Lung (tissue), 12 donors: ENCODE measurements around the gene NCSTN. TPM values are rescaled to one million over a fixed set of nuclear protein-coding genes. Genes with fewer than 3 reads are reported as not detected.

Experiments used
- ATAC-seq: fragments of 200-7000 bp; cut with Tn5 transposase; one replicate; pipeline ENCODE4 v1.9.1; 2020; ENCODE audit warnings: moderate number of reproducible peaks; ENCODE audit not compliant: insufficient read depth, low FRiP score
- DNase-seq, 3 donors: peaks; one replicate each; pipeline ENCODE4 v3.0.0-alpha.2; 2013 to 2017
- H3K27ac ChIP-seq, 2 donors: one replicate each; pipeline ENCODE4 v1.5.1; 2013; ENCODE audit warnings: mild to moderate bottlenecking in 2 of 2, moderate library complexity in 2 of 2, control low read depth in 1 of 2, inconsistent platforms in 1 of 2, low read depth in 1 of 2, low read length in 1 of 2
- H3K27me3 ChIP-seq, 3 donors: one replicate each; pipeline ENCODE4 v1.5.1; 2013; ENCODE audit warnings: low read length in 2 of 3; ENCODE audit not compliant: control insufficient read depth in 3 of 3, insufficient read depth in 3 of 3
- H3K36me3 ChIP-seq, 4 donors: one replicate each; pipeline ENCODE4 v1.5.1; 2013; ENCODE audit warnings: low read length in 4 of 4, mild to moderate bottlenecking in 1 of 4, moderate library complexity in 1 of 4; ENCODE audit not compliant: control insufficient read depth in 4 of 4, insufficient read depth in 4 of 4
- H3K4me1 ChIP-seq, 5 donors: one replicate each; pipeline ENCODE4 v1.5.1; 2013; ENCODE audit warnings: low read length in 5 of 5, mild to moderate bottlenecking in 2 of 5, moderate library complexity in 1 of 5; ENCODE audit not compliant: control insufficient read depth in 5 of 5, insufficient read depth in 5 of 5
- H3K4me3 ChIP-seq: one replicate; pipeline ENCODE4 v1.5.1; 2013; ENCODE audit warnings: mild to moderate bottlenecking, control low read depth, moderate library complexity
- H3K9ac ChIP-seq, 2 donors: one replicate each; pipeline ENCODE4 v1.5.1; 2013; ENCODE audit warnings: low read length in 2 of 2, control low read depth in 1 of 2; ENCODE audit not compliant: insufficient read depth in 1 of 2
- H3K9me3 ChIP-seq, 4 donors: one replicate each; pipeline ENCODE4 v1.5.1; 2013; ENCODE audit warnings: low read length in 3 of 4, mild to moderate bottlenecking in 1 of 4, moderate library complexity in 1 of 4; ENCODE audit not compliant: control insufficient read depth in 4 of 4, insufficient read depth in 3 of 4
- WGBS, 2 donors: extraction: QIAGEN DNeasy Blood & Tissue Kit; methylation state at CpG; one replicate each; pipeline ENCODE4 v1.1.7; 2013; 5-methylcytosine and 5-hydroxymethylcytosine counted together
- polyA plus RNA-seq, 2 donors: library from polyadenylated mRNA; stranded (reverse); fragments of 200-250 nt; gene quantifications; one replicate each; pipeline ENCODE4 v1.2.1, GENCODE V29; 2013
- total RNA-seq, 2 donors: library from RNA; depleted of rRNA in 1 of 2; stranded (reverse); fragments of >200 nt in 1 of 2; gene quantifications; one replicate each; pipeline ENCODE4 v1.2.1, GENCODE V29; 2014 to 2021
- TF ChIP-seq, protein P1 (sequence below): IDR thresholded peaks from 2 replicates; pipeline ENCODE4 v1.5.1; 2012; ENCODE audit warnings: mild to moderate bottlenecking; ENCODE audit errors: control extremely low read depth, extremely low read depth
- donor health status: control.
- donor health status: control.
- donor health status: Bipolar disorder and iron deficiency.
- donor health status: healthy.
- donor health status: DM: yes; HTN: yes; CAD: no.

NCSTN gene
- total and polyA plus RNA-seq, 4 donors, result 46.5 to 85.9 (median 77.8) TPM

DNA sequence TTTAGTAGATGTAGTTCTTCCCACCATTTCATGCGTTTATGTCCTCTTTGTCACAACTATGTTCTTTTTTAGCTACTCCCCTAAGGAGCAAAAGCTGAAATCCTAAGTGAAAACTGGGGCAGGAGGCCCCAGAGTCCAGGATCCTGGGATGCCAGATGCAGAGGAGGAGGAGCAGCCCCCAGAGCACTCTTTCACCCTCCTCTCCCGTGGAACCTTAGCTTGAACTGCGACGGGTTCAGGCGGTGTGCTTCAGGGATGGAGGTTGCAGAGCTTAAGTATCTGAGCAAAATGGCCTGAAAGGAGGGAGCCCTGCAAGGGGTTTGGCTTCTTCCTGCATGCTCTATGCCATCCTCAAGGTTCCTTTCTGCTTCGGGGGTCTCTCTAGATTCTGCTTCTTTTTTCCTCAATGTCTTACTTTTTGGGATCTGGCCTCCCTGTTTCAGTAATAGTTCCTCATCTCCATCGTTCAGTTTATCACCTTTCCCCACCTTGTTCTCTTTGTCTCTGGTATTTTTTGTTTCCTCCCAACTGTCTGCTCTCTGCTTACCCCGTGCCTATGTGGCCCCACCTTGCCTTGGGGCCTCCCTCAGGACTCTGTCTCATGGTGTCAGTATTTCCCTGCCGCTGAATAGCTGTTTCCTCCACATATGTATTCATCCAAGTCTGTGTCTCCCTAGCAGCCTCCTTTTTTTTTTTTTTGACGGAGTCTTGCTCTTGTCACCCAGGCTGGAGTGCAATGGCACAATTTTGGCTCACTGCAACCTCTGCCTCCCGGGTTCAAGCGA is 21.0 kb downstream of the NCSTN start:
- TF ChIP-seq, protein P1, sequence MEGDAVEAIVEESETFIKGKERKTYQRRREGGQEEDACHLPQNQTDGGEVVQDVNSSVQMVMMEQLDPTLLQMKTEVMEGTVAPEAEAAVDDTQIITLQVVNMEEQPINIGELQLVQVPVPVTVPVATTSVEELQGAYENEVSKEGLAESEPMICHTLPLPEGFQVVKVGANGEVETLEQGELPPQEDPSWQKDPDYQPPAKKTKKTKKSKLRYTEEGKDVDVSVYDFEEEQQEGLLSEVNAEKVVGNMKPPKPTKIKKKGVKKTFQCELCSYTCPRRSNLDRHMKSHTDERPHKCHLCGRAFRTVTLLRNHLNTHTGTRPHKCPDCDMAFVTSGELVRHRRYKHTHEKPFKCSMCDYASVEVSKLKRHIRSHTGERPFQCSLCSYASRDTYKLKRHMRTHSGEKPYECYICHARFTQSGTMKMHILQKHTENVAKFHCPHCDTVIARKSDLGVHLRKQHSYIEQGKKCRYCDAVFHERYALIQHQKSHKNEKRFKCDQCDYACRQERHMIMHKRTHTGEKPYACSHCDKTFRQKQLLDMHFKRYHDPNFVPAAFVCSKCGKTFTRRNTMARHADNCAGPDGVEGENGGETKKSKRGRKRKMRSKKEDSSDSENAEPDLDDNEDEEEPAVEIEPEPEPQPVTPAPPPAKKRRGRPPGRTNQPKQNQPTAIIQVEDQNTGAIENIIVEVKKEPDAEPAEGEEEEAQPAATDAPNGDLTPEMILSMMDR, result no peak
- peaks cover 3 to 13% (median 7%) of the 10 kb centered on the region in 4 donors for H3K36me3 ChIP-seq
- H3K27ac ChIP-seq, result no peak overlapping the region
- 75 to 82% methylated on average over 12 of the region's 12 CpGs for WGBS, 2 donors
- H3K27me3 ChIP-seq, result peaks cover 0 to 3% (median 0%) of the 10 kb centered on the region in 3 donors
- no peaks in the 10 kb centered on the region for H3K9me3 ChIP-seq
- no peak for ATAC-seq
- no peak overlapping the region for H3K9ac ChIP-seq
- DNase-seq, result no peak
- no peak overlapping the region for H3K4me3 ChIP-seq
- H3K4me1 ChIP-seq, result peaks cover 0 to 1% (median 0%) of the 10 kb centered on the region in 5 donors

DNA sequence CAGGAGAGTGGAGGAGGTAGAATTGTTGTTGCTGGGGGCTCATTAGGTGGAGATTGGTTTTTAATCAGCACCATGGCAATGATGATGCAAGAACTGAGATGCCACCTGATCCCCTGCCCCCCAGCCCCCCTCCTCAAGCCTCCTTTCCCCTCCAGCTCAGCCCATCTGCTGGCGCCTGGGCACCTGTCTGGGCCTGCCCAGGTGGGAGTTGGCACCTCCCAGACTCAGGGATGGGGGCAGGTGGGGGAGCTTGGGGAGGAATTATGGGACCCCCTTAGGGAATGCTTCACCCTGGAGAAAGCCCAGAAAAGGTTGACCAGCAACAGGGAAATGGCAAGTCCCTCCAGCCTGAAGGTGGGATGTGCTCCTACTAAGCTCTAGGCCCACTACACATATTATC is 22.1 kb downstream of the NCSTN start:
- Histone ChIP-seq H3K9me3 (no peaks in the 10 kb centered on the region), H3K4me3 (no peak overlapping the region), H3K27ac (no peak overlapping the region), H3K27me3 (peaks cover 0 to 5% (median 0%) of the 10 kb centered on the region in 3 donors), H3K4me1 (peaks cover 0 to 1% (median 0%) of the 10 kb centered on the region in 5 donors), H3K9ac (no peak overlapping the region), H3K36me3 (peaks cover 0 to 6% (median 3%) of the 10 kb centered on the region in 4 donors)
- TF ChIP-seq, protein P1, result no peak
- no peak for ATAC-seq
- WGBS, 2 donors, result 87 to 100% methylated on average over 1 of the region's 1 CpG
- no peak for DNase-seq

DNA sequence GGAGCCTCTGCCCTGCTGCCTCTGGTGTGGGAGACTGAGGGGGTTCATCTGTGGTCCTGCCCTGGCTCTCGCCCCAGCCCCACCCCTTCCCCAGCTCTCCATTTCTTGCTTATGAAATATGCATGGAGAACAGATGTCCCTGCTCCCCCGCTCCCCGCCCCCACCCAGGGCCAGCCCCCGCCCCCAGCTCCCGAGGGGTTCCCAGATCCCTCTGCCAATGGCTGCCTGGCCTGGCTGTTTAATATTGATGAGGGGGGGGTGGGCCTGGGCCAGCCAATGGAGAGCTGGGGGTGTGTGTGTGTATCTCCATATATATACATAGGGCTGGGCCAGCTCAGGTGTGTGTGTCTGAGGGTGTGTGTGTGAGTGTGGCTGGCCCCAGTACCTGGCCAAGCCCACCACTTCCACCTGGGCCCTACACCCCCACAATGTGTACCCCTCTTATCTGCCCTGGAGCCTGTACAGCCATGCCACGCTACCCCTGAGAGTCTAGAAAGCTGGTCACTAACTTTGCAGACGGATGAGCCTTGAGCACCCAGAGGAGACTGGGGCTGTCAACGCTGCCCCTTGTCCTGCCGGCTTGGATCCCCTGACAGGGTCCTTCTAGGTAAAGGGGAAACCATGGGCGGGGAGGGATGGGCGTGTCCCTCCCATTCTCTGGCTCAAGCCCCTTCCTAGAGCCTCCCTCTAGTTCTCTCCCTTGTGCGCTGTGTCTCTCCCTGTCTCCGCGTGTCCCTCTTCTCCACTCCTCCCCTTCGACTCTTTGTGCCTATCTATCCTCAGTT is 23.7 kb downstream of the NCSTN start, which contains the start of gene NHLH1:
Gene NHLH1, plus strand, starts transcription at position 341 of the 785 bp plus-strand sequence. CDS start 3,661 bp downstream, outside the sequence.
- Histone ChIP-seq H3K27ac (no peak within 1 kb of the TSS), H3K4me1 (peaks cover 0 to 1% (median 0%) of the 10 kb centered on the region in 5 donors), H3K36me3 (no peaks in the 10 kb centered on the region), H3K27me3 (peaks cover 0 to 10% (median 0%) of the 10 kb centered on the region in 3 donors), H3K9ac (no peak within 1 kb of the TSS), H3K4me3 (no peak within 1 kb of the TSS), H3K9me3 (no peaks in the 10 kb centered on the region)
- TF ChIP-seq, protein P1, result no peak
- ATAC-seq (no peak), DNase-seq (no peak)
- 68 to 73% methylated on average over 15 of the region's 15 CpGs for WGBS, 2 donors
